Keratinocyte (primary cell): ENCODE results near the gene CCR5. TPM values are rescaled to one million over a fixed set of nuclear protein-coding genes. Genes with fewer than 3 reads are reported as not detected.

Experiments used
- DNase-seq: peaks from one replicate; pipeline ENCODE4 v3.0.0-alpha.2; 2011; ENCODE audit warnings: low read depth, missing footprints, low spot score
- FAIRE-seq: peaks from 2 replicates; lab custom pipeline; 2011; peaks lifted over from hg19 to GRCh38; lab: Jason Lieb, UNC
- H2AFZ ChIP-seq: 2 replicates; pipeline ENCODE4 v1.6.0; 2012; ENCODE audit warnings: low read length, control low read depth, inconsistent platforms; ENCODE audit not compliant: control insufficient read depth
- H3K27ac ChIP-seq: 2 replicates; pipeline ENCODE4 v1.5.1; 2011; ENCODE audit warnings: low read length; ENCODE audit not compliant: control insufficient read depth, insufficient read depth
- H3K27me3 ChIP-seq: 3 replicates; pipeline ENCODE4 v1.6.0; 2011; ENCODE audit warnings: low read length; ENCODE audit not compliant: control insufficient read depth, insufficient read depth; ENCODE audit errors: extremely low read depth
- H3K36me3 ChIP-seq, 2 experiments: 2 replicates in 1 of 2; 3 replicates in 1 of 2; pipeline ENCODE4 v1.5.1; 2011; ENCODE audit warnings: low read length in 2 of 2, mild to moderate bottlenecking in 1 of 2; ENCODE audit not compliant: control insufficient read depth in 2 of 2, insufficient read depth in 2 of 2; ENCODE audit errors: extremely low read depth in 1 of 2
- H3K4me1 ChIP-seq: 3 replicates; pipeline ENCODE4 v1.5.1; 2011; ENCODE audit warnings: low read length; ENCODE audit not compliant: control insufficient read depth, insufficient read depth; ENCODE audit errors: extremely low read depth
- H3K4me2 ChIP-seq: 3 replicates; pipeline ENCODE4 v1.6.0; 2011; ENCODE audit warnings: low read depth, low read length; ENCODE audit not compliant: control insufficient read depth, insufficient read depth; ENCODE audit errors: extremely low read depth
- H3K4me3 ChIP-seq, 3 experiments: fragments of 200-600 bp in 1 of 3; sonication (generic) in 1 of 3; 2 replicates in 2 of 3; 3 replicates in 1 of 3; pipeline ENCODE4 v1.5.1; 2011 to 2016; ENCODE audit warnings: low read length in 3 of 3, mild to moderate bottlenecking in 3 of 3, control low read depth in 2 of 3, inconsistent platforms in 1 of 3, low read depth in 1 of 3, mixed read lengths in 1 of 3, mixed run types in 1 of 3, moderate library complexity in 1 of 3; ENCODE audit not compliant: control insufficient read depth in 2 of 3, insufficient read depth in 2 of 3; ENCODE audit errors: extremely low read depth in 1 of 3
- H3K79me2 ChIP-seq: 2 replicates; pipeline ENCODE4 v1.6.0; 2012; ENCODE audit warnings: low read length; ENCODE audit not compliant: control insufficient read depth, insufficient read depth
- H3K9ac ChIP-seq: 3 replicates; pipeline ENCODE4 v1.6.0; 2011; ENCODE audit warnings: low read length; ENCODE audit not compliant: control insufficient read depth, insufficient read depth; ENCODE audit errors: extremely low read depth
- H3K9me1 ChIP-seq: 3 replicates; pipeline ENCODE4 v1.6.0; 2011; ENCODE audit warnings: low read length; ENCODE audit not compliant: control insufficient read depth, insufficient read depth; ENCODE audit errors: extremely low read depth
- H3K9me3 ChIP-seq: 2 replicates; pipeline ENCODE4 v1.5.1; 2012; ENCODE audit warnings: low read depth, low read length; ENCODE audit not compliant: control insufficient read depth
- H4K20me1 ChIP-seq: 3 replicates; pipeline ENCODE4 v1.6.0; 2011; ENCODE audit warnings: low read length; ENCODE audit not compliant: control insufficient read depth, insufficient read depth; ENCODE audit errors: extremely low read depth
- CTCF ChIP-seq, 3 experiments: IDR thresholded peaks in 1 of 3; conservative IDR thresholded peaks in 1 of 3; optimal IDR thresholded peaks in 1 of 3; 2 replicates in 2 of 3; 3 replicates in 1 of 3; pipeline versions ENCODE3 to v1.5.1; 2011; ENCODE audit warnings: low read length in 3 of 3, mild to moderate bottlenecking in 3 of 3, moderate library complexity in 2 of 3, control low read depth in 1 of 3, inconsistent platforms in 1 of 3; ENCODE audit not compliant: insufficient read depth in 2 of 3; ENCODE audit errors: extremely low read depth in 1 of 3
- EZH2 ChIP-seq: IDR thresholded peaks from one replicate; pipeline ENCODE4 v1.6.1; 2012; ENCODE audit warnings: inconsistent platforms, mild to moderate bottlenecking, low read length, moderate library complexity
- dilution Hi-C: fragments of 300-500 bp; cut with MboI; formaldehyde crosslinking; loops from one replicate; pipeline ENCODE4 v1.7.0; 2020; ENCODE audit warnings: low sequenced_read_pairs; ENCODE audit not compliant: extremely low pct_ligation_motif_present
- polyA plus RNA-seq, 5 experiments: library from polyadenylated mRNA; depleted of rRNA in 3 of 5; stranded (reverse) in 3 of 5; stranded (forward) in 1 of 5; unstranded in 1 of 5; fragments of >200 nt; gene quantifications; 1 replicate in 1 of 5; 2 replicates in 3 of 5; 3 replicates in 1 of 5; pipeline versions ENCODE4 v1.2.1 to v1.2.3, GENCODE V29; 2011 to 2012; ENCODE audit warnings: missing spikeins in 2 of 5, low read depth in 1 of 5, low replicate concordance in 1 of 5

The CCR5 gene
- polyA plus RNA-seq, 1 donor (not counting 4 experiments of a cell fraction or from before 2014, with no cell fraction given): 0.14 TPM

GRCh38 chr3:46405301-46406019 is 34.7 kb downstream of the CCR5 start:
- Histone ChIP-seq H3K9me1 (no peaks in the 10 kb centered on the region), H3K79me2 (no peaks in the 10 kb centered on the region), H3K36me3 (no peaks in the 10 kb centered on the region), H3K27ac (no peak overlapping the region), H4K20me1 (no peaks in the 10 kb centered on the region), H3K9ac (no peak overlapping the region), H3K27me3 (no peaks in the 10 kb centered on the region), H3K9me3 (no peaks in the 10 kb centered on the region), H3K4me1 (no peaks in the 10 kb centered on the region), H3K4me3 (no peak overlapping the region), H3K4me2 (no peak overlapping the region), H2AFZ (no peak overlapping the region)
- TF ChIP-seq CTCF (optimal IDR thresholded peaks at IDR 0.05 in 1 of 3, IDR thresholded peaks at IDR 0.05 in 1 of 3, conservative IDR thresholded peaks at IDR 0.05 in 1 of 3; ENCODE audit: extremely low read depth in 1 of 3, insufficient read depth in 2 of 3, low read length in 3 of 3) (no peak), EZH2 (no peak)
- dilution Hi-C loops: no loop called here
- FAIRE-seq: no peak
- no peak for DNase-seq

GRCh38 chr3:46406443-46406787 is 35.7 kb downstream of the CCR5 start:
- no peaks in the 10 kb centered on the region for H3K36me3 ChIP-seq
- no peaks in the 10 kb centered on the region for H3K27me3 ChIP-seq
- no peak overlapping the region for H3K4me2 ChIP-seq
- H3K9ac ChIP-seq: no peak overlapping the region
- no peaks in the 10 kb centered on the region for H3K4me1 ChIP-seq
- no peak for DNase-seq
- H3K4me3 ChIP-seq: no peak overlapping the region
- no peak for FAIRE-seq
- no peaks in the 10 kb centered on the region for H4K20me1 ChIP-seq
- H3K27ac ChIP-seq: no peak overlapping the region
- H2AFZ ChIP-seq: no peak overlapping the region
- no peak for TF ChIP-seq CTCF (optimal IDR thresholded peaks at IDR 0.05 in 1 of 3, IDR thresholded peaks at IDR 0.05 in 1 of 3, conservative IDR thresholded peaks at IDR 0.05 in 1 of 3; ENCODE audit: extremely low read depth in 1 of 3, insufficient read depth in 2 of 3, low read length in 3 of 3)
- TF ChIP-seq EZH2: no peak
- H3K9me3 ChIP-seq: no peaks in the 10 kb centered on the region
- no peaks in the 10 kb centered on the region for H3K9me1 ChIP-seq
- dilution Hi-C loops: no loop called here
- H3K79me2 ChIP-seq: no peaks in the 10 kb centered on the region
